GM19023 (cell line): Measurements from ENCODE around the gene PNMT.
"Not testable (repeated sequence)": the region's sequence is repeated elsewhere in the genome, so short reads cannot be mapped to it uniquely, and the experiment has no call there.

Experiments
- ATAC-seq: cut with Tn5 transposase; IDR thresholded peaks from one replicate; pipeline ENCODE4 v1.9.1; 2021; ENCODE audit warnings: mild to moderate bottlenecking, moderate library complexity; ENCODE audit not compliant: unreplicated experiment

The PNMT gene

DNA sequence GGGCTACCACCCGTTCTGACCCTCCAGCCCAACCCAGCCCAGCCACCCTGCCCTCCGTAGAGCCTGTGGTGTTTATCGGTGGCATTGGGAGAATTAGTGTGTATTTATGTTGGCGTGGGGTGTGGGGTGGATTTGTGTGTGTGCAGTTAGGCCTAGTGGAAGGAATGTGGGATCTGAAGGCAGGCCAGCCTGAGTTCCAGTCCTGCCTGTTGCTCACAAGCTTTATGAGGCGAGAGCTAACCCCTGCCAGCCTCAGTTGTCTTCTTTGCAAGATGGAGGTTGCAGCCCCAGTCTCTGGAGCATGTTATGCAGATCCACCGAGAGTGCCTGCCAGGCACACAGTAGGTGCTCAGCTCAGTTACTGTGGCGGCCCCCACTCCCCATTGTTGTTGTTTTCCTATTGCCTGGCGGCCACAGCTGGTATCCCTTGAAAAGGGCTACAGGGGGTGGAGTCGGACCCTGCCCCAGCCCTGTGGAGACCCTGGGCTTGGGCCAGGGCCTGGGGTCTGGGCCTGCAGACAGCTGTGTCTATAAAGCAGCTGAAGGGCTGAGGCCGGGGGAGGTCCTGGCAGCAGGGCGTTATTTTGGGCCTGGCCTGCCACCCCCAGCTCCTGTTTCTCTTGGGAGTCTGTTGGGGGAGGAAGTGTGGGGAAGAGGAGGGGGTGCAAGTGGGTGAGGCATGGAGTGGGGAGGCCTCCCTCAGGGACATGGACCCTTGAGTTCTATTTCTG, 36.7 kb downstream of the PNMT start:
- ATAC-seq: no peak

DNA sequence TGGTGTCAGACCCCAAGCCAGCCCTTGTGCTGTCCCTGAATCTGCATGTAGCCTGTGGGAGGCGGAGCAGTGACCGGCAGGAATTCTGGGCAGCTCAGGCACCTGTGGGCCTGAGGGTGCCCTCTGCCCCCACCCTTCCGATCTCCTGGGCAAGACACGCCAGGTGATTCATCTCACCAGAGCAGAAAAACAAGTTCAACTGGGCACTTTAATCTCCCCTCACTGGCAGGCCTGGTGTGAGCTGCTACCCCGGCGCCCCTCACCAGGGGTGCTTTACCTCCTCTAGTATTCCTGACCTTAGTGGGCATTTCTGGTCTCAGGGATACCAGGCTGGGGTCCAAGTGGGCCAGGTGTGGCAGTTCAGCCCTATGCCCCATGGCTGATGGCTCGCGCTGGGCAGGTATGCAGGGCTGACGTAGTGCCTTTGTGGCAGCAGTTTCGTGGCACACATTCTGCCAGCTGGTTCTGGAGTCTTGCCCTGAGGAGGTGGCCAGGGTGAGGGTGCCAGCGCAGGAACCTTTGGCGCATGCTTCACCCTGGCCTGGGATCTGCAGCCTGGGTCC, 37.6 kb downstream of the PNMT start:
- ATAC-seq: no peak

DNA sequence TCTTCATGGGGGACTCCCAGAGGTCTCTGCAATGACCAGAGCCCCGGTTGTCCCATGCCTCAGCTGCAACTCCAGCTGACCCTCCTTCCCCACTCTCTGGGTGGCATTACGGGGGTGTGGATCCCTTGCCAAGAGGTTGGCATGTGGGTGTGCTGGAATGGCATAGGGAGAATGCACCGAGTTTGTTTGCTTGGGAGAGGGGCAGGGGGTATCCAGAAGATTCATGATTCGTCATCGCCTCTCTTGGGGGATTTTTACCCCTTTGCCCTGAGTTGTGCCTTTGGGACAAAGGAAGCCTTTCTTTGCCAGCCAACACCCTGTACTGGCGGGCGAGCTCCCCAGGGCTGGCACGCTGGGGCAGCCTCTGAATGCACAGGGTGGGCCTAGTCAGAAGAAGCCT, 38.1 kb downstream of the PNMT start:
- ATAC-seq: no peak

DNA sequence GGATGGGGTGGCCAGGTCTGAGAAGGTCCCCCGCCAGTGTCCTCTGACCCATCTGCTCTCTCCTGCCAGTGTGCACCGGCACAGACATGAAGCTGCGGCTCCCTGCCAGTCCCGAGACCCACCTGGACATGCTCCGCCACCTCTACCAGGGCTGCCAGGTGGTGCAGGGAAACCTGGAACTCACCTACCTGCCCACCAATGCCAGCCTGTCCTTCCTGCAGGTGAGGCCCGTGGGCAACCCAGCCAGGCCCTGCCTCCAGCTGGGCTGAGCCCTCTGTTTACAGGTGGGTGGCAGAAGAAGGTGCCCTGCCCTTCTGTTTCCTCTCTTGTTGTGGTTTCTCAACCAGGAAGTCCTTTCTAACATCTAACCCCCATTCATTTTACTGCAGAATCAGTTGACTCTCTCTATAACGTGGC, 38.7 kb downstream of the PNMT start:
- ATAC-seq: no peak

DNA sequence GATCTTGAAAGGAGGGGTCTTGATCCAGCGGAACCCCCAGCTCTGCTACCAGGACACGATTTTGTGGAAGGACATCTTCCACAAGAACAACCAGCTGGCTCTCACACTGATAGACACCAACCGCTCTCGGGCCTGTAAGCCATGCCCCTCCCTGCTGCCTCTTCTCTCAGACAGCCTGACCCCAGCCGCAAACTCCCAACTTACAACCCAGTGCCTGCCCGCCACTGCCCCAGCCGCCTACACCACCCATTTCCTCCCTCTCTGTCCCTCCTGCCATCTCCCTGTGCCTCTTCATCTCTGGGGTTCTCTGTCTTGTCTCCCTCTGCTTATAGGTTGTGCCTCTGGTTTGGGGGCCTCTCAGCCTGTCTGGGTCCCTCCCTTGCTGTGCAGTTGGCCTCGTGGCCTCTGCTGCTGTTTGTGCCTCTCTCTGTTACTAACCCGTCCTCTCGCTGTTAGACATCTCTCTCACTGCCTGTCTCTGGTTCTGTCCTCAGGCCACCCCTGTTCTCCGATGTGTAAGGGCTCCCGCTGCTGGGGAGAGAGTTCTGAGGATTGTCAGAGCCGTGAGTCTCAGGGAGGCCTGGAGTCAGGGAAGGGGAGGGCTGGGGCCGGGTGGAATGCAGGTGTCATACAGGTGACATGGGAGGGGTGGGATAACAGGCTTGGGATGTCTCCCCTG, 41.2 kb downstream of the PNMT start:
- no peak for ATAC-seq

DNA sequence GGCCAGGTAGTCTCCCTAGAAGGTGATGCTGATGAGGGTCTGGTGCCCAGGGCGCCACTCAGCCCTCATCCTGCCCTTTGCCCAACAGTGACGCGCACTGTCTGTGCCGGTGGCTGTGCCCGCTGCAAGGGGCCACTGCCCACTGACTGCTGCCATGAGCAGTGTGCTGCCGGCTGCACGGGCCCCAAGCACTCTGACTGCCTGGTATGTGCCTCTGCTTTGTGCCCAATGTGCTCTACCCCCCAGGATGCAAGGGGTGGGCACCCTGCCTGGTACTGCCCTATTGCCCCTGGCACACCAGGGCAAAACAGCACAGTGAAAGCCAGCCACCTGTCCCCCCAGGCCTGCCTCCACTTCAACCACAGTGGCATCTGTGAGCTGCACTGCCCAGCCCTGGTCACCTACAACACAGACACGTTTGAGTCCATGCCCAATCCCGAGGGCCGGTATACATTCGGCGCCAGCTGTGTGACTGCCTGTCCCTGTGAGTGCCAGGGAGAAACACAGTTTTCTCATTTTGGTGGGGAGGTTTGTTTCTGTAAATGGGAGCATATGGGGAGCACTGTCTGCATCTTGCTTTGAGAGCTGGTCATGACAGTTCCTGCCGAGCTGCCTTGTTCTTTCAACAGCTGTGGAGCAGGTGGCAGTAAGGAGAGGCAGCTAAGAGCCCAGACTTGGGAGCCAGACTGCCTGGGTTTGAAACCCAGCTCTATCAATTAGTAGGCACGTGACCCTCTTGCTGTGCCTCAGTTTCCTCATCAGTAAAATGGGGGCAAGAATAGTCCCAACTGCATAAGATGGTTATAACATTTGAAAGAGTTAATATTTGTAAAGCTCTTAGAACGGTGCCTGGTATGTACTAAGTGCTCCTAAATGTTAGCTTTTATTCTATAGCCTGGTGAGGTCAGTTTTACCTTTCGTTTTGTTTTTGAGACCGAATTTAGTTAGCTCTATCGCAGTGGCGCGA, 42.0 kb downstream of the PNMT start:
- no peak for ATAC-seq

DNA sequence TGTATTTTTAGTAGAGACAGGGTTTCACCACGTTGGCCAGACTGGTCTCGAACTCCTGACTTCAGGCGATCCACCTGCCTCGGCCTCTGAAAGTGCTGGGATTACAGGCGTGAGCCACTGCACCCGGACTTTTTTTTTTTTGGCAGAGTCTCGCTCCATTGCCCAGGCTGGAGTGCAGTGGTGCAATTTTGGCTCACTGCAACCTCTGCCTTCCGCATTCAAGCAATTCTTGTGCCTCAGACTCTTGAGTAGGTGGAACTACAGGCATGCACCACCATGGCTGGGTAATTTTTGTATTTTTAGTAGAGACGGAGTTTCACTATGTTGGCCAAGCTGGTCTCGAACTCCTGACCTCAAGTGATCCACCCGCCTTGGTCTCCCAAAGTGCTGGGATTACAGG, 42.8 kb downstream of the PNMT start:
- not testable (repeated sequence) for ATAC-seq

DNA sequence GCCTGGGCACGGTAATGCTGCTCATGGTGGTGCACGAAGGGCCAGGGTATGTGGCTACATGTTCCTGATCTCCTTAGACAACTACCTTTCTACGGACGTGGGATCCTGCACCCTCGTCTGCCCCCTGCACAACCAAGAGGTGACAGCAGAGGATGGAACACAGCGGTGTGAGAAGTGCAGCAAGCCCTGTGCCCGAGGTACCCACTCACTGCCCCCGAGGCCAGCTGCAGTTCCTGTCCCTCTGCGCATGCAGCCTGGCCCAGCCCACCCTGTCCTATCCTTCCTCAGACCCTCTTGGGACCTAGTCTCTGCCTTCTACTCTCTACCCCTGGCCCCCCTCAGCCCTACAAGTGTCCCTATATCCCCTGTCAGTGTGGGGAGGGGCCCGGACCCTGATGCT, 43.6 kb downstream of the PNMT start:
- ATAC-seq: no peak

DNA sequence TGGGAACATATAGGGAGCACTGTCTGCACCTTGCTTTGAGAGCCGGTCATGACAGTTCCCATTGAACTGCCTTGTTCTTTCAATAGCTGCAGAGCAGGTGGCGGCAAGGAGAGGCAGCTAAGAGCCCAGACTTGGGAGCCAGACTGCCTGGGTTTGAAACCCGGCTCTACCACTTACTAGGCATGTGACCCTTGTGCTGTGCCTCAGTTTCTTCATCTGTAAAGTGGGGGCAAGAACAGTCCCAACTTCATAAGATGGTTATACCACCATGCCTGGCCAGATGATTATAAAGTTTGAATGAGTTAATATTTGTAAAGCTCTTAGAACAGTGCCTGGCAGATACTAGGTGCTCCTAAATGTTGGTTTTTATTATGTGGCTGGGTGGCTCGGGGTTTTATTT, 46.0 kb downstream of the PNMT start:
- no peak for ATAC-seq

DNA sequence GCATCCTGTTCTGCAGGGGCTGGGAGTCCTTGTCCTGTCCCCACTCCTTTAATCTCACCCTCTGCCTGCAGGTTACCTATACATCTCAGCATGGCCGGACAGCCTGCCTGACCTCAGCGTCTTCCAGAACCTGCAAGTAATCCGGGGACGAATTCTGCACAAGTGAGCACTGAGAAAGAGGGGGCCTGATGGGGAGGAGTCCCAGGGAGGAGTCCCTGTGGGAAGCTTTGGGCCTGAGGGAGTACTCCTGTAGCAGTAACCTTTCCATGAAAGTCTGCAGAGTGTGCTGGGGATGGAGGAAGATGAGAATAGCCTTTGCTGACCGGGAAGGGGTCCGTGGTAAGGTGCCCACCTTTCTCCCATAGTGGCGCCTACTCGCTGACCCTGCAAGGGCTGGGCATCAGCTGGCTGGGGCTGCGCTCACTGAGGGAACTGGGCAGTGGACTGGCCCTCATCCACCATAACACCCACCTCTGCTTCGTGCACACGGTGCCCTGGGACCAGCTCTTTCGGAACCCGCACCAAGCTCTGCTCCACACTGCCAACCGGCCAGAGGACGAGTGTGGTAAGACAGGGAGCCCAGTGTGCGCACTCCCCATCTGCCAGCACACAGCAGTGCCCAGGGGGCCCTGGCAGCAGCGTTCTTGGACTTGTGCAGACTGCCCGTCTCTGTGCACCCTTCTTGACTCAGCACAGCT, 47.3 kb downstream of the PNMT start:
- ATAC-seq: no peak

DNA sequence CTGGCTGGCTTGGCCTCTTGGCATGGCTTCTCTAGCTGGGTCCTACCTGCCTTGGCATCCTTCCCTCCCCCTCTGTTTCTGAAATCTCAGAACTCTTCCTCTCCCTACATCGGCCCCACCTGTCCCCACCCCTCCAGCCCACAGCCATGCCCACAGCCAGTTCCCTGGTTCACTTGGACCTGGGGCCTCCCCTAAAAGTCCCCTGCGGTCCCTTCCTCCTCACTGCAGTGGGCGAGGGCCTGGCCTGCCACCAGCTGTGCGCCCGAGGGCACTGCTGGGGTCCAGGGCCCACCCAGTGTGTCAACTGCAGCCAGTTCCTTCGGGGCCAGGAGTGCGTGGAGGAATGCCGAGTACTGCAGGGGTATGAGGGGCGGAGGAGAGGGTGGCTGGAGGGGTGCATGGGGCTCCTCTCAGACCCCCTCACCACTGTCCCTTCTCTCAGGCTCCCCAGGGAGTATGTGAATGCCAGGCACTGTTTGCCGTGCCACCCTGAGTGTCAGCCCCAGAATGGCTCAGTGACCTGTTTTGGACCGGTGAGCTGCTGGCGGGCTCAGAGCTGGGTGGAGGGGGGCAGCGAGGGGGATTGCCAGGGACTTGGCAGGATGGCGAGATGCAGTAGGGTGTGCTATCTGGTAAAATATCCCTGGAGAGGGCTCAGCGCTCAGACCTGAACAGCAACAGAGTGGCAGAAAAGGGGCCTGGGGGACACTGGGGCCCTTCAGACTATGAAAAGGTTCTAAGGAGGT, 48.0 kb downstream of the PNMT start:
- no peak for ATAC-seq

DNA sequence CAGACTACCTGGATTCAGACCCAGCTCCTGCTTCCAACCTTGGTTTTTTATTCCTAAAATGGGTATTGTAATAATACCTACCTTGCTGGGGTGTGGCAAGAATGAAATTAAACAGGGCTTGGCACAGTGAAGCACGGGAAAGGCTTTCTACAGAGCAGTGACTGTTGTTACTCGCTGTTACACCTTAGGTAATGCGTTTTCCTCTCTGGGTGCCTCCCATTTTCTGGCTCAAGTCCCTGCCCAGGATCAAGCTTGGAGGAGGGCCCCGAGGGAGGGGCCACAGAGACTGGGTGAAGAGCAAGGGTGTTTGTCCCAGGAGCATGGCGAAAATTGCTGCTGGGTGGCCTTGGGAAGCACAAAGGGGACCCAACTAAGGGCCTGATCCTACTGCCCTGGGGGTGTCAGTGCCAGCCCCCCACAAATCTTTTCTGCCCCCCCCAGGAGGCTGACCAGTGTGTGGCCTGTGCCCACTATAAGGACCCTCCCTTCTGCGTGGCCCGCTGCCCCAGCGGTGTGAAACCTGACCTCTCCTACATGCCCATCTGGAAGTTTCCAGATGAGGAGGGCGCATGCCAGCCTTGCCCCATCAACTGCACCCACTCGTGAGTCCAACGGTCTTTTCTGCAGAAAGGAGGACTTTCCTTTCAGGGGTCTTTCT, 48.8 kb downstream of the PNMT start:
- no peak for ATAC-seq

DNA sequence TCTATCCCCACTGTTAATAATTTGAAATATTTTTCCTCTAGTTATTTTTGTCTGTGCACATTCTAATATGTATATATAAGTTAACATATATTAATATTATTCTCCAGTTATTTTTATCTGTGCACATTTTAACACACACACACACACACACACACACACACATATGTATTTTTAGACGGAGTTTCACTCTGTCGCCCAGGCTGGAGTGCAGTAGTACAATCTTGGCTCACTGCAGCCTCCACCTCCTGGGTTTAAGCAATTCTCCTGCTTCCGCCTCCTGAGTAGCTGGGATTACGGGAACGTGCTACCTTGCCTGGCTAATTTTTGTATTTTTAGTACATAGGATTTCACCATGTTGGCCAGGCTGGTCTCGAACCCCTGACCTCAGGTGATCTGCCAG, 49.4 kb downstream of the PNMT start:
- no peak for ATAC-seq

DNA sequence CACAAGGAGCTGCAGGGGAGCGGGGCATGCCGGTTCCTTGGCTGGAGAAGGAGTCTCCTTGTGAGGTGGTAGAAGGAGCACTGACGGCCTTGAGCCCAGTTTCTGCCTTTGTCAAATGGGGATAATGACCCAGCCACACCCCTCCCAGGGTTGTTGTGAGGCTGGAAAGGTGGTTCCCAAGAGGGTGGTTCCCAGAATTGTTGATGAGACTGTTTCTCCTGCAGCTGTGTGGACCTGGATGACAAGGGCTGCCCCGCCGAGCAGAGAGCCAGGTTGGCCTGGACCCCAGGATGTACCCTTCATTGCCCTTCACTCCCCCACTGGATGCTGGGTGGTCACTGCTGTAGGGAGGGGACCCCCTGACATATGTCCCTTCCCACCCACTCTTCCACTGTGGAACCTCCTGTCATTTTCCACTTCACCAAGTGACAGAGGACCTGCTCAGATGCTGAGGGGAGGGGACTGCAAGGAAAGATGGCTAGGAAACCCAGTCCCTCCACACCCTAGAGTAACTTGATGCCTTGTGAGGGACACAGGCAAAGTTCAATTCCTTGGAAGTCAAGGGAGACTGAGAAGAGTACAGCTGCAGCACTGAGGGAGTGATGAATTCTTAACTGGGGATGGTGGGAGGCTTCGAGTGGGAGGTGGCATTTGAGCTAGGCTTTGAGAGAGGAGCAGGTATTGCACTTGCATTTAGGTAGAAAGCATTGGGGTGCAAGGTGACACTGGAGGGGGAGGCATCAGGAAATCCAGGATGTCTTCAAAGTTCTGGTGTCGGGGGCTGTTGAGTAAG, 51.5 kb downstream of the PNMT start:
- no peak for ATAC-seq
